ENCODE results near the gene C1orf167. TPM values are rescaled to one million over a fixed set of nuclear protein-coding genes. Genes with fewer than 3 reads are reported as not detected.

Gene C1orf167
- total RNA-seq, result 0.17 and 0.33 TPM in 2 replicates

GRCh38 chr1:11761988-11762406 lies at the start of gene C1orf167:
Gene C1orf167, plus strand, starts transcription at chr1:11762193. Its CDS starts 2,208 bp downstream, at chr1:11764401.

GRCh38 chr1:11735854-11736745 lies 25.9 kb upstream of the C1orf167 start, which contains the start of gene AGTRAP:
Gene AGTRAP, plus strand, starts transcription at chr1:11736136. Its CDS starts 73 bp downstream, at chr1:11736209.

DNA sequence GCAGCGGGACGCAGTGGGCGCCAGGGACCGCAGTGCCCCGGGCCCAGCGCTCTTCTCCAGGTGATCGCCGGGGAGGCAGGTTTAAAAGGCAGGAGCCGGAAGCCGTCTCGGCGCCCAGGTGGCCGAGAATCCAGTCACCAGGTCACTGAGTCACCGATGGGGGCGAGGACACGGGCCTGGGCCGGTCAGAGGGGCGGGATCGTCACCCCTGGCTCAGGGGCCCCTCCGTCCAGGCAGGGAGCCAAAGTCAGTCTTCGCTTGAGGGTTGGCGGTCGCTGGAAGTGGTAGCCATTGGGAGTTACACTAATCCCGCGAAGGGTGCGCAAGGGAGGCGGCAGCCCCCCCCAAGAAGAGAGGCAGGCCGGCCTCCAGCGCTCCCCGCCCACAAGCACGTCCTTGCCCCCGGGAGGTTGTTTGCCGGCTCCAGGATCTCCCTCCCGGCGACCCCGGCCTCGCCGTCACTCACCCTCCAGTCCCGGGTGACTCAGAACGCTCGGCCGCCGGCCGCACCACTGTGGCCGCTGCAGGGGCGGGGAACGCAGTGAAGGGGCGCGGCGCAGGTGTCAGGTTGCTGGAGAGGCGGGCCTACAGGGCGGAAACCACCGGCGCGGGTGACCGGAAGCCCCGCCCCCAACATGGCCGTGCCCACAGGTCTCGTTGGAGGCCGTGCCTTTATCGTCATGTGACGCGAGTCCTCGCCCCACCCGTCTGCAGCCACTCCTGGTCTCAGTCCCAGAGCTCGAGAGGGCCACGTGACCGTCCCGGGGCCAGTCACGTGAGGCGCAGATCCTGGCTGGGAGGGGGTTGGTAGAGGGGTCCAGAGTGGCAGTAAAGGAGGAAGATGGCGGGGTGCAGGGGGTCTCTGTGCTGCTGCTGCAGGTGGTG lies 43.7 kb downstream of the C1orf167 start, which contains the start of the genes CLCN6 and MTHFR:
Gene CLCN6 (plus strand): TSS at position 770 of the 885 bp plus-strand sequence. CDS start 72 bp downstream, at position 842.
Gene MTHFR (minus strand): TSS at position 543 of the 885 bp plus-strand sequence. CDS start 2,848 bp downstream, outside the sequence.

Other genes with a start within 250 kb of the C1orf167 start
- gene FBXO2, start 107.8 kb upstream of the C1orf167 start, total RNA-seq, result 1.4 and 1.6 TPM in 2 replicates
- gene FBXO44, start 107.3 kb upstream of the C1orf167 start, total RNA-seq, result 7.0 and 9.5 TPM in 2 replicates
- 1.5 and 1.7 TPM in 2 replicates for gene FBXO6, start 98.0 kb upstream of the C1orf167 start, total RNA-seq
- gene MAD2L2, start 81.0 kb upstream of the C1orf167 start, total RNA-seq, result 29.9 and 30.1 TPM in 2 replicates
- gene DRAXIN, start 70.5 kb upstream of the C1orf167 start, total RNA-seq, result 0.11 and 0.34 TPM in 2 replicates
- 30.3 and 32.5 TPM in 2 replicates for gene AGTRAP, start 26.1 kb upstream of the C1orf167 start, total RNA-seq
- gene MTHFR, start 43.8 kb downstream of the C1orf167 start, total RNA-seq, result 42.4 and 68.7 TPM in 2 replicates
- gene CLCN6, start 44.0 kb downstream of the C1orf167 start, total RNA-seq, result 7.5 and 9.3 TPM in 2 replicates
- not detected in 2 replicates for gene NPPA, start 85.6 kb downstream of the C1orf167 start, total RNA-seq
- not detected in 2 replicates for gene NPPB, start 96.8 kb downstream of the C1orf167 start, total RNA-seq
- 37.5 and 45.5 TPM in 2 replicates for gene KIAA2013, start 164.2 kb downstream of the C1orf167 start, total RNA-seq
- 107 and 111 TPM in 2 replicates for gene PLOD1, start 172.5 kb downstream of the C1orf167 start, total RNA-seq
- gene MFN2, start 218.3 kb downstream of the C1orf167 start, total RNA-seq, result 55.4 and 59.1 TPM in 2 replicates